GM21576 (cell line): Measurements from ENCODE around the gene DNM3.
A peak's percentile ranks its signal among the peaks of the same experiment; 100 is the strongest.

Experiments used
- ATAC-seq: cut with Tn5 transposase; IDR thresholded peaks from one replicate; pipeline ENCODE4 v1.9.1; 2021; ENCODE audit warnings: mild to moderate bottlenecking, moderate library complexity; ENCODE audit not compliant: unreplicated experiment

DNM3 gene

DNA sequence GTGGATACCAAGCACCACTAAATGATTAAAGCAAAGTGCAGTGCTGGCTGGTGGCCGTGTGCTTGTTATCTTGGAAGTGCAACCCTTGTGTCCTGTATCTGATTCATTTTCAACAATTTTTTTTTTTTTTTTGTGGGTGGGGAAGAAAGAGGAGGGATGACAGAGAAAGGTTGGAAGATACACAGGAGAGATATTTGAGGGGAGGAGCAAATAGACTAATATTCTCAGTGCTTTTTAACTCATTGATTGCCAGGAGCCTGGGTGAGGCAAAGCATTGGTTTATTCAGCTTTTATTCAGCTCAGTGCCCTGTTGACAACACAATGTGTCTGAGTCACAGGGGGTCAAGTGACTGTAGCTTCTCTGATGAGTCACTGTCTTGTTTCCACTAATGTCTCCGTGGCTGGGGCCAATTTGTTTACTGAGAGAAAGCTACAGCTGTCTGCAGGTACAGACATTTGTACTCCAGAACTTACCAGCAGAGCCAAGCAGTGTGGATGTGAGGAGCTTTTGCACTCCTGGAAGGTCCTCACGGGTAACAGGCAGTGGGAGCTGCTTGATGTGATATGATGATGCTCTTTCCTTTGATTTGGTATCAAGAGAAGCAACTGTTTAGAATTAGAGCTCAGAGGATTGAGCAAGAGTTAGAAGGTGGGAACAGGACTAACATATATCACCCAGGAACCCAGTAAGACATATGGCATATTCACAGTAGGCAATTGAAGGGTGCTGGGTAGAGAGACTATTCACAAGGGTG, 23.6 kb upstream of the DNM3 start:
- ATAC-seq = peak; percentile 75

DNA sequence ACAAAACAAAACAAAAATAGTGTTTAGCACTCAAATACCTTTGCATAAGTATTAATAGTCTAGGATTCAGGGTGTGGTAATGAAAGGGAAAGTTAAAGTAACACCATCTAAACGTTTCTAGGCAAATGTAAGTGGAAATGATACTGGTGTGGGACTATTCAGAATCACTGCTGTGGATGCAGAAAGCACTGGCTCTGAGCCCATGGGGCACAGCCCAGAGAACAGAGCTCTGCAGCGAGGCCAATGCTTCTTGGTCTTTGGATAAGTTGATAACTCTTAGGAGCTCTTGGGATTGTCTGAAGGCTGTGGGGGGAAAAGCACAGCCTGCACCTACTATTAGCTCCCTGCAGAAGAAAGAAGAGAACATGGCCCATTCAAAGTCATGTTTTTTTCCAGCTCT, 21.4 kb upstream of the DNM3 start:
- ATAC-seq = no peak

DNA sequence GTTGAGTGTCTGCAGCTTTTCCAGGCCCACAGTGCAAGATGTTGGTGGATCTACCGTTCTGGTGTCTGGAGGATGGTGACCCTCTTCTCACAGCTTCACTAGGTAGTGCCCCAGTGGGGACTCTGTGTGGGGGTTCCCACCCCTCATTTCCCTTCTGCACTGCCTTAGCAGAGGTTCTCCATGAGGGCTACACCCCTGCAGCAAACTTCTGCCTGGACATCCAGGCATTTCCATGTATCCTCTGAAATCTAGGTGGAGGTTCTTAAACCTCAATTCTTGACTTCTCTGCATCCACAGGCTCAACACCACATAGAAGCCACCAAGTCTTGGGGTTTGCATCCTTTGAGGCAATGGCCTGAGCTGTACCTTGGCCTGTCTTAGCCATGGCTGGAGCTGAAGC, 14.3 kb upstream of the DNM3 start:
- no peak for ATAC-seq

DNA sequence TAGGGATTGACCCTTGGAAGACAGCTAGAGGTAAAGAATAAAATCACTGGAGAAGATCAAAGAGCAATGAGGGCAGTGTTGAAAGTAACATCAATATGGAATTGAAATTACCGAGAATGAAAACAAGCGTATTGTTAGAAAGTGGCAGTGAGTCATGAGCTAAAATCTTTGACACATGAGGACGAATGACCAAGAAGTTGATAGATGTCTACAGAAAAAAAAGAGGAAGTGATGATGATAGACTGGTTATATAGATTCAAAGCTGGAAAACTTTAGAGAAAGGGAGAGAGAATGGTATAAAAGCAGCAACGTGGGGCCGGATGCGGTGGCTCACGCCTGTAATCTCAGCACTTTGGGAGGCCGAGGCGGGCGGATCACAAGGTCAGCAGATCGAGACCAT, 12.5 kb upstream of the DNM3 start:
- ATAC-seq = no peak

DNA sequence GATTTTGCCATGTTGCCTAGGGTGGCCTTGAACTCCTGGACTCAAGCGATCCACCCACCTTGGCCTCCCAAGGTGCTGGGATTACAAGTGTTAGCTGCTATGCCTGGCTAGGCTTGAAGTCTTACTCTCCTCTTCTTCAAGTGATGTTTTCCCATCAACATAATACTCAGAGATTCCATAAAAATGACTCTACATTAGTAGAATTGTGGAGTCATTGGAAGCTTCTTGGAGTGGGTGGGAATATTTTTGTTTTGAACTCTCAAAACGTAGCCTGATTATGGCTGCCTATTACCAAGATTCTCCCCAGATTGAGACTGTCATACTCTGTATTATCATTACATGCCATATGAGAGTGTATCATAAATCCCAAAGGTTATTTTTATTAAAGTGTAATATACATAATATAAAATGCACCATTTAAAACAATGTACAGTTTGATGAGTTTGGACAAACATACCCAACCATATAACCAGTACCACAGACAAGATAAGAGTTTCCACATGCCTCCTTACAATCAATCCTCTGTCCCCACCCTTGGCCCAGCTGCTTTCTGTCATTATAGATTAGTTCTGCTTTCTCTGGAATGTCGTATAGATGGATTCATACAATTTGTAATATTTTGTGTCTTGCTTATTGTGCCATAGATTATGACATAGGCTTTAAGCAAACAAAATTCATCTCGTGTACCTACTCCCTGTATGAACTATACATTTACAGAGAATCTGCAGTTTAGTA, 8.0 kb upstream of the DNM3 start:
- ATAC-seq = no peak

DNA sequence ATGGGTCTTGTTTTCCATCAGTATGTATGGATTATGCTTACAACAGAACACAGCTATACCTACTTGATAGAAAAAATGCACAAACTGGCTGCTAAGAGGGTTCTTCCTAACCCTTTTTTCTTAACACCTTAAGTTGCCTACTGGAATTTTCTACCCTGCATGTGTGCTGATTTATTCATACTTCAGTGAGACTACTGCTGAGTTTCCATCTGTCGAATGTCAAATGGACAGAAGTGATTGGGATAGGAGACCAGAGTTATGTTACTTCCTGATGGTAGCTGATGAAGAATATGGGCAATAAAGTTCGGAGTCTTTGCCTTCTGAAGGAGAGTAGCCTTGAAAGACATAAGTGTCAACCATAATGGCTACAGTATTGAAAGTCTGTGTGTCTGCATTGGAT, 6.5 kb upstream of the DNM3 start:
- ATAC-seq = no peak

DNA sequence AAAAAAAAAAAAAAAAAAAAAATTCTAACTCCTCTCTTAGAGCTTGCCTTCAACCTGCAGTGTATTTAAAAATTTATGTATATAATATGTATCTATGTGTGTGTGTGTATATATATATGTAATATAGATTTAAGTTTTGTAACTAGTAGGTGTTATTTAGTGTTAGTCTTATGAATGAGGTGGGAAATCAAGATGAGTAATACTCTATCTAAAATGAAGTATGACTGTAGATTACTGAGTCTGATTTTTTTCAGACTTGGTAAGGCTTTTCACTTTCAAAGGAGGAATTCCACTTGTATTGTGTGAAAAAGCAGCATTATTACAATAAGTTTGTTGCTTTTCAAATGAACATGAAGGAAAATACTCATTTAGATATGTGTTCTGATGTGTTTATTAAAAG, 5.4 kb upstream of the DNM3 start:
- no peak for ATAC-seq

DNA sequence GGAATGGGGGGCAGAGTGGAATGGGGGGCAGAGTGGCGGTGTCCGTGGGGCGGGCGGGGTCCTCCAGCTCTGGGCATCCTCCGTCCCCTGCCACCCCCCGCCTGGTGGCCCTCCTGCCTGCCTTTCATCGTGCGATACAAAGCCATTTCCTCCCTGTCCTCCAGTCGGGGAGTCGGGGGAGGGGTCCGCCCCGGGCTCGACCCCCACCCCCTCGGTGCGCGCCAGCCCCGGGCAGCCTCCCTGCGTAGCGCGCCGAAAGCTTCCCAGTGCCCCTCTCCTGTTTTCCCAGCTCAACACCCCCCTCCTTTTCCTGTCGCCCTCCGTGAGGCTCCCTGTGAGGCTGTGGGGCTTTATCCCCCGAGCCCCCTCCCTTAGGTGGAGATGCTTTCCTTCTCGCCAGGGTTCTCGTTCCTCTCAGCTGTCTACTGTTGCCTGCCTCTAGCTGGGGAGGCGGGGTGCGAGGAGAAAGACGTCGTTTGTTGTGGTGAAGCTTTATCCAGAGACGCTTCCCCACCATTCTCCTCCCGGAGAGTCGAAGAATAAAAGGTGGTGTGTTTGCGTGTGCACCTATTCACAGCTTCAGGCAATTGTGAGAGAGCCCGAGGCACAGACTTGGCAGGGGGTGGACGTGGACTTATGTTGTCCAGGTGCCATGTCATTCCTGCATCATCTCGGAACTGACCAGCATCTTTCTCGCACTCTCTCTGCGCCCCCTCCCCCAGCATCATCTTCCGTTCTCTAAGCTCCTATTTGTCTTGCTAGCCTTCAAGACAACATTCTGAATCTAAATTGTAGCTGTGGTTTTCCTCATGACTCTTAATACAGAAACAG, 848 bp downstream of the DNM3 start:
- ATAC-seq = peak; percentile 2

DNA sequence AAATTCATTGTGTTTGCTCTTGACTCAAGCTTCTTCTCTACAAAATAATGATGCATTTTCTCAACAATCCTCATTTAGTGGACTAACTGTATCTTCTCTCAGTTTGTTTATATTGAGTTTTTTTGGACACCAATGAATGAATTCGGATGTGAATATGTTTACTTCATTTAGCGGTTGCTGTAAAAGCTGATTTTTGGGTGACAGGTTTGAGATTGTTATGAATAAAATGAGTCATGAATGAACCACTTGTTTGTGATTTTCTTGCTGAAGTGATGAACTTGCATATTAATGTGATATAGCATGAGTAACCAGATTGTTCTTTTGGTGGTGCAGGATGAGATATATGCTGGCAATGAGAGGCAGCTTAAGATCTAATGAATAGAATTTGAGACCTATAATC, 3.1 kb downstream of the DNM3 start:
- no peak for ATAC-seq

DNA sequence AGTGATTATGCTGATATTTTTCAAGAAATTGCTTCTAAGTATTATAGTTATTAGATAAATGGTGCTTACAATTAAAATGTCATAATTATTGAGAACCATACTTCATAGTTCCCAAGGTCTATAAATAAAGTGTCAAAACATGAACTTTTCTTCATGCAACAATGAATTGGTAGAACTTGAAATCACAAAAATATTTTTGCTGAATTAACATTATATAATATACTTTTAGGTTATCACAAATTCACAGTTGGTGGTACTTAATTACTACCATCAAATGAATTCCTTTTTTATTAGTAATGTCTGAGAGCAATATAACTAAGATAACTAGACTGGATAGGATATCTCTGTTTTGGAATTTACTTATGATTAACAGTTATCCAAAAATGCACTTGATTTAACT, 4.7 kb downstream of the DNM3 start:
- no peak for ATAC-seq

DNA sequence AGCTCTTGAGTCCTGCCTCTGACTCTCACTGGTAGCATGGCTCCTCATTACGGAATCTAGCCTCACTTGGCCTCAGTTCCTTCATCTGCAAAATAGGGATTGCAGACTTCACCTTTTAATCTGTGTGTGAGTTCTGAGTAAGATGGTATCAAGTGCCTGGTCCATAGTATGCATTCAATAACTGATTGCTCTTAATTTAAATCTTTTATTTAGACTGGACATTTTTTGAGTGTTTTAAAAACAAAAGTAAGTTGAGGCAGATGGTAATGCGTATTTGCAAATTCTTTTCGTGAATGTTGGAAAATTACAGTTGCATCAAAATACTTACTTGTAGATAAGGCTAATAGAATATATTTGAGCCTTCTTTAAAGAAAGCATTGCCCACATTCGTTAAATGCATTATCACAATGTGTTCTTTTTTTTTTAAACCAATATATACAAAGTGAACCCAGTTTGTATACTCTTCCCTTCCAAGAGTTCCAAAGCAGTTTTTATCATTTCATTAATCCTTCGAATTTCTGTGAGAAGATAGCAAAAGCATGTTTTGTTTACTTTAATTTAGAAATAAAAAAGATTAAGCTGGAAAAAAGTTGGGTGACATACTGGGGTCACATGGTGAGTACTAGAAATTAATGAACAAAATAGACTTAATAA, 8.1 kb downstream of the DNM3 start:
- ATAC-seq = no peak

DNA sequence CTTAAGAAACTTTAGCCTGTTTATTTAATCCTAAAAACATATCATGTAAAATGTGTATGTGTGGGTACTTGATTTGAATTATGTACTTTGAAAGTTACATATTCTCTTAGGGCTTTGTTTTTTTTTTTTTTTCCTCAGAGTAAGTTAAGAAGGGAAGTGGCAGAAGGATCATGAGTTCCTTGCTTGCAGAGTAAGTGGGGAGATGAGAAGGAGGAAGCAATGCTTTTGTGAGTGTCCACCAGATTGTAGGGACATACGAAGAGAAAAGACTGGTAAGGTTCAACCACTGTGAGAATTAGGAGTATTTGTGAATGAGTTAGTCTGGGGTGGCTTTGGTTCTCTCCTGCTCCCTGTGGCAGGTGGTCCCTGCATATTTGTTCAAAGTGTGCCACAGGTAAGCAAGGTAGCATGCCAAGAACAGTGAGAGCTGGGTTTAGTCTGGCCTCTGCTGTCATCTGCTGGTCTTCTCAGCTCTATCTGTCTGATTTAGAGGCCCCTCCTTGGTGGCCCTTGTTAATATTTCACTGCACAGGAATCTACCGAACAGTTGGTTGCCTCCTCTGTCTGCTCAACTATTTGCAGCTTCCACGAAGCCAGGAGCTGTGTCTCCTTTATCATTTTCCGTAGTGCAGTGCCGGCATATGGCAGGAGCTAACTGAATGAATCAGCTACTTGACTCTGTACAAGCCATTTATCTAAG, 9.5 kb downstream of the DNM3 start:
- ATAC-seq = no peak

DNA sequence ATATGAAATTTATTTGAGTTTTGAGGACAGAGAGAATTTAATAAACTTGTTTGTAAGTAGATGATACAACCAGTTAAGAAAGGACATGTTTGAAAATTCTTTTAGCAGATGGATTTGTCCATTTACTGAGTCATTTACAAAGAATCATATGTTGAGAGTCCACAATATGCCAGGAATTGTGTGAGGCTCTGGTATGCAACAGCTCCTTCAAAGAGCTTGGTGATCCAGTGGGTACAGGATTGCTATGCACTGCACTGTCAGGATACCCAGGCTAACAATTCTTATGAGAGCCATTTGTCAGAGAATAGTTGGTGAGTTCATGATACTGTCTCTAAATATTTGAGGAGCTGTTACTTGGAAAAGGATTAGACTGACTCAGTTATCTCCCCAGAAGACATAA, 11.0 kb downstream of the DNM3 start:
- no peak for ATAC-seq

DNA sequence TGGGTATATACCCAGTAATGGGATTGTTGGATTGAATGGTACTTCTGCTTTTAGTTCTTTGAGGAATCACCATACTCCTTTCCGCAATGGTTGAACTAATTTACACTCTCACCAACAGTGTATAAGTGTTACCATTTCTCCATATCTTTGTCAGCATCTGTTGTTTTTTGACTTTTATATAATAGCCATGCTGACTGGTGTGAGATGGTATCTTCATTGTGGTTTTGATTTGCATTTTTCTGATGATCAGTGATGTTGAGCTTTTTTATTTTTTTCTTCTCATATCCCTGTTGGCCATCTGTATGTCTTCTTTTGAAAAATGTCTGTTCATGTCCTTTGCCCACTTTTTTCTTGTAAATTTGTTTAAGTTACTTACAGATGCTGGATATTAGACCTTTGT, 14.1 kb downstream of the DNM3 start:
- no peak for ATAC-seq

DNA sequence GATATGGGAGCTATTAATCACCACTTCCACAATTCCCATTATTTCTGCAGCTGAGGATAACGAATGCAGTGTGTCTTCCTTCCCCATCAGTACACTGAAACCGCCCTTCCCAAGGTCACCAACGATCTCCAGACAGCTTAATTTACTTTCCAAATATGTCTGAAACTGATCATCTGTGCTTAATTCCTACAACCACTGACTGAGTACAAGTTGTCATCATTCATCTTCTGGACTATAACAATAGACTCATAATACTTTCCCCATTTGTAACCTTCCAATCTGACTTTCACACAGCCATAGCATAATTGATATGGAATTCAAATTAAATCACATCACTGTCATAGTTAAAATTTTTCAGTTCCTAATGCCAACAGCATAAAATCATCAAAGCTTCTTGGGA, 17.4 kb downstream of the DNM3 start:
- ATAC-seq = no peak

DNA sequence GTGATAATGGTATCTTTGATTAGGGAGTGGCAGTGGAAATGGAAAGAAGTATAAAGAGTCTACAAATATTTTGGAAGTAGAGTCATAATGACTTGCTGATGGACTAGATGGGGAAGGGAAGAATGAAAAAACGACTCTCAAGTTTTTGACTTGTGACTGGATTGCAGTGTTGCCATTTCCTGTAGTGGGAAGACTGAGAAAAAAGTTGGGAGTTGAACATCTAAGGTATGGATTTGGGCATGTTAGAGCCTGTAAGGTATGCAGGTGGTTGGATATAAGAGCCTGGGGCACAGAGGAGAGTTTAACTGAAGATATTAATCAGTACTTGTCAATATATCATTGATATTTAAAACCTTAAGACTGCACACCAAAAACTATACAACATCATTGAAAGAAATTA, 19.4 kb downstream of the DNM3 start:
- no peak for ATAC-seq

DNA sequence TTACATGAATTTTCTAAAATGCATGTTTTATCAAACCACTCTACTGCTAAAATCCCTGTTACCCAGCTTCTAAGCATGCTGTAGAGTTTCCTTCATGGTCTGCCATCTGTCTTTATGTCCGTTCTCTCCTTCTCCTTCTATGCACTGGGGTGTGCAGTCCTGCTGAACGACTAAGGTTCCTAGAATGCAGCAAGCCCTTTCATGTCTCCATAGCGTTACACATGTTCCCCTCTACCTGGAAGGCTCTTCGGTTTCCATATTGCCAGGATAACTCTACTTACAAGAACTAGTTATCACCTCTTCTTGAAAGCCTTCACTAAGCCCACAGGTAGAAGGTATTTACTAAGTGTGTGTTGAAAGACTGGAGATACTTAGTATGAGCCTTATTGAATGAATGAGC, 22.2 kb downstream of the DNM3 start:
- no peak for ATAC-seq

DNA sequence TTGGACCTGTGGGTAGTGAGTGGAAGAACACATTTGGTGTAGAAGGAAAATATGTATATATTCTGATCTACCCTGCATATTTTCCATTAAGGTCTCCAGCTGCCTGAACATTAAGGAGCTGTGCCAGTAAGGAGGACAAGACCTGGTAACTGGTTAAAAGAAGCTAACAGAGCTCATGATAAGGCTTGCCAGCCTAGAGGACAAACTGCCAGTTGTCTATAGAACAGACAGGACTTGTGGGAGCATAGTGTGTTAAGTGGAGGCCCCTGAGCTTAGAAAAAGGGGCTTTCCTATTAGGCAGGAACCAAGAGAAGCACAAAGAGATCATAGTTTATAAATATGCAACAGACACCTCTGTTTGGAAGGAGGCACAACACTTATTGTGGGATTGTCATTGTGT, 23.0 kb downstream of the DNM3 start:
- no peak for ATAC-seq

DNA sequence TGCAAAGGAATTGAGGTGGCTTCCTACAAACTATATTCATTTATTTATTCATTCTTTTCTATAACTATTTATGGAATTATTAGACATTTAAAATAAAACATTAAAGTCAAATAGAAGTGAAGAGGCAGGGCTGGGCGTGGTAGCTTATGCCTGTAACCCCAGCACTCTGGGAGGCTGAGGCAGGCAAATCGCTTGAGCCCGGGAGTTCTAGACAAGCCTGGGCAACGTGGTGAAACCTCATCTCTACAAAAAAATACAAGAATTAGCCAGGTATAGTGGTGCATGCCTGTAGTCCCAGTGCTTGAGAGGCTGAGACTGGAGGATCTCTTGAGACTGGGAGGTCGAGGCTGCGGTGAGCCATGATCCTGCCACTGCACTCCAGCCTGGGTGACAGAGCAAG, 23.8 kb downstream of the DNM3 start:
- ATAC-seq = no peak

DNA sequence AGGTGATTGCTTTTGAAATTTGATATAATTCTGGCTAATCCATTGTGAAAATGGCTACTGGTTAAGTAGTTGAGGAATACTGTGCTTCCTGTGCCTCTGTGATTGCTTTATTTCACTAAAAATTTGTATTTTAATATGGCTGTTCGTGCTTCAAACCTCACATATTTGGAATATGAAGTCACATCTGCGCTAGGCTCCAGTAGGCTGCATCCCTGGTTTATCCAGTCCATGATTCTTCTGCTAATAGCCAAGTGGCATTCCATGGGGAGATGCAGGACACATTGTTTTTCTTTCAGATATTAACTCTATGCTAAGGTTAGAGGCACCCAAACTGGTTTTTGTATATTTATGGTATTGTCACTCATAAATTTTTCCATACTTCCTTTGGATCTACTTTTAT, 25.9 kb downstream of the DNM3 start:
- no peak for ATAC-seq
